Activated T-helper 17 cell treated with anti-CD3 and anti-CD28 coated beads, Interleukin-2, amount 50 U/mL, for 72 hours (primary cell): ENCODE results near the gene SLC44A1. TPM values are rescaled to one million over a fixed set of nuclear protein-coding genes. Genes with fewer than 3 reads are reported as not detected.

ENCODE experiments used
- ATAC-seq: fragments of 150-1000 bp; cut with Tn5 transposase; replicated peaks from 2 replicates; pipeline ENCODE4 v1.10.0; 2021; ENCODE audit warnings: mild to moderate bottlenecking, moderate library complexity
- H3K27ac Mint-ChIP-seq: one replicate; pipeline ENCODE4 v1.8.0; 2022; ENCODE audit warnings: mixed read lengths
- H3K27me3 Mint-ChIP-seq: one replicate; pipeline ENCODE4 v1.8.0; 2022; ENCODE audit warnings: mixed read lengths
- H3K36me3 Mint-ChIP-seq: one replicate; pipeline ENCODE4 v1.8.0; 2022; ENCODE audit warnings: low read depth, mild to moderate bottlenecking, mixed read lengths
- H3K4me1 Mint-ChIP-seq: one replicate; pipeline ENCODE4 v1.8.0; 2022; ENCODE audit warnings: mixed read lengths
- H3K4me3 Mint-ChIP-seq: one replicate; pipeline ENCODE4 v1.8.0; 2022; ENCODE audit warnings: mild to moderate bottlenecking, mixed read lengths
- H3K9me3 Mint-ChIP-seq: one replicate; pipeline ENCODE4 v1.8.0; 2022; ENCODE audit warnings: mixed read lengths
- total RNA-seq, 2 donors: library from RNA; stranded (reverse); gene quantifications; one replicate each; pipeline ENCODE4 v1.2.3, GENCODE V29; 2022

SLC44A1 gene
- total RNA-seq, 2 donors from 2014 or later: 4.4 to 5.0 TPM

GRCh38 chr9:105375323-105375722, 130.9 kb downstream of the SLC44A1 start:
- Mint-ChIP-seq H3K9me3 (no peaks in the 10 kb centered on the region), H3K4me3 (no peak overlapping the region), H3K27ac (no peak overlapping the region)

GRCh38 chr9:105376893-105377292, 132.4 kb downstream of the SLC44A1 start:
- H3K4me1 Mint-ChIP-seq: no peaks in the 10 kb centered on the region
- H3K4me3 Mint-ChIP-seq: no peak overlapping the region
- no peak overlapping the region for H3K27ac Mint-ChIP-seq
- peaks cover 19% of the 10 kb centered on the region for H3K36me3 Mint-ChIP-seq
- H3K9me3 Mint-ChIP-seq: no peaks in the 10 kb centered on the region
- ATAC-seq: no peak
- H3K27me3 Mint-ChIP-seq: no peaks in the 10 kb centered on the region

More at GRCh38 chr9:105375323-105375722, 130.9 kb downstream of the SLC44A1 start:
- Mint-ChIP-seq H3K36me3 (peaks cover 24% of the 10 kb centered on the region), H3K4me1 (no peaks in the 10 kb centered on the region), H3K27me3 (no peaks in the 10 kb centered on the region)
- ATAC-seq: no peak

- H3K9me3 Mint-ChIP-seq: no peaks in the 10 kb centered on the region
- peak overlapping the region; percentile 84 for H3K4me3 Mint-ChIP-seq
- peak; percentile 79 for ATAC-seq
- H3K27ac Mint-ChIP-seq: no peak overlapping the region
- peaks cover 10% of the 10 kb centered on the region for H3K4me1 Mint-ChIP-seq
- H3K27me3 Mint-ChIP-seq: peaks cover 3% of the 10 kb centered on the region
- H3K36me3 Mint-ChIP-seq: no peaks in the 10 kb centered on the region
Observed at GRCh38 chr9:105385381-105385985, 141.0 kb downstream of the SLC44A1 start.

GRCh38 chr9:105389796-105390195, 145.3 kb downstream of the SLC44A1 start:
- peaks cover 9% of the 10 kb centered on the region for H3K27me3 Mint-ChIP-seq
- H3K4me1 Mint-ChIP-seq: peaks cover 10% of the 10 kb centered on the region
- H3K36me3 Mint-ChIP-seq: no peaks in the 10 kb centered on the region
- H3K4me3 Mint-ChIP-seq: no peak overlapping the region
- ATAC-seq: no peak
- no peak overlapping the region for H3K27ac Mint-ChIP-seq
- H3K9me3 Mint-ChIP-seq: no peaks in the 10 kb centered on the region

- Mint-ChIP-seq H3K4me3 (no peak overlapping the region), H3K27me3 (peaks cover 14% of the 10 kb centered on the region)
- ATAC-seq: no peak
Observed at GRCh38 chr9:105390871-105391270, 146.4 kb downstream of the SLC44A1 start.

DNA sequence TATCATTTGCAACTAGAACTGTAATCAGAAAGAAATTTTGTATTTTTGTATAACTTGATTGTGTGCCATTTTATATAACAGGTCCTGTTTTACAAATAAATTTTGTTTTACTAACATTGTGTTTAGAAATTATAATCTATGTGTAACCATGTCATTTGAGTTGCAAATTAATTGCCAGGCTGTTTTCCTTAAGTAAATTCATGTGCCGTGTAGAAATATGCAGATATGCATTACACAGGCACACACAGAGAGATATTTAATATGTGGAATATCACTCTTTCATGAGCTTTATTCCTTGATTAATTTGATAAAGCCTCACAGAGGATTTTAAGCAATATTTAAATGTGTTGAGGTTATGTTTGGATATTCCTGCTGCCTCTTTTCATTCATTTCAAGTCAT, 146.8 kb downstream of the SLC44A1 start:
- no peak for ATAC-seq
- no peaks in the 10 kb centered on the region for H3K4me1 Mint-ChIP-seq
- peaks cover 17% of the 10 kb centered on the region for H3K27me3 Mint-ChIP-seq
- H3K36me3 Mint-ChIP-seq: no peaks in the 10 kb centered on the region
- no peaks in the 10 kb centered on the region for H3K9me3 Mint-ChIP-seq
- H3K27ac Mint-ChIP-seq: no peak overlapping the region
- H3K4me3 Mint-ChIP-seq: no peak overlapping the region

More at GRCh38 chr9:105390871-105391270, 146.4 kb downstream of the SLC44A1 start:
- Mint-ChIP-seq H3K9me3 (no peaks in the 10 kb centered on the region), H3K4me1 (peaks cover under 1% of the 10 kb centered on the region), H3K36me3 (no peaks in the 10 kb centered on the region), H3K27ac (no peak overlapping the region)

- ATAC-seq: no peak
- no peak overlapping the region for H3K4me3 Mint-ChIP-seq
- H3K27me3 Mint-ChIP-seq: peaks cover 19% of the 10 kb centered on the region
- H3K36me3 Mint-ChIP-seq: no peaks in the 10 kb centered on the region
- H3K9me3 Mint-ChIP-seq: no peaks in the 10 kb centered on the region
- H3K27ac Mint-ChIP-seq: no peak overlapping the region
- H3K4me1 Mint-ChIP-seq: no peaks in the 10 kb centered on the region
Observed at GRCh38 chr9:105392531-105392930, 148.1 kb downstream of the SLC44A1 start.

DNA sequence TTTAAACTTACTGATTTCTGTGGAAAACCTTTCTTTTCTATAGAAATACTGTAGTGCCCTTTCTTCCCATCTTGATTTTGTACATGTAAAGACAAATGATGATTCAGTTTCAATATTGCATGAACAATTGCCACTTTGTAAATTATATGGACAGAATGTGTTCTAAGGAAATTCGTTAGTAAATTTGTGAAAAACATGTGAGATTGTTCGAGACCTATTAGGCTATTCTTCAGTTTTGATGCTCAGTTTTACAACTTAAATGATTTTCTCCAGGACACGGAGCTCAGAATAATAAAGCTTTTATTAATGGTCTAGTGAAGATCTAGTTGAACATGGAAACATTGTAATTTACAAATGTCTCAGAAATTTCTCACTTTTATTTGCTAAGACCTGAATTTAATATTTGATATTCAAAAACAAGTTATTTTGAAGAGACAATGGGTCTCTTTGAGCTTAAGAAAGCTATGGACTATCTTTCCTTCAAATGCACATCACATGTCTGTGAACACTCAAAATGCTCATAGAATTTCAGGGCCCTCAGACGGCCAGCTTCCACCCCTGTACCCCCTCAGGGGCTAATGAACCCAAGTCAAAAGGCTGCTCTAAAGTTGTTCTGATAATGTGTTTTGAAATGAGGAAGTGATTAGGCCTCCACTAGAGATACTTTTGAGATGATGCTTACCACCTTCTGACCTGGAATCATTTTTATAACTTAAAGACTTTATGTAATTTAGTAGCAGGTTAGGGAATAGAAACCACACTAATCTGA, 149.3 kb downstream of the SLC44A1 start:
- Mint-ChIP-seq H3K36me3 (no peaks in the 10 kb centered on the region), H3K27me3 (peaks cover 26% of the 10 kb centered on the region), H3K27ac (no peak overlapping the region), H3K9me3 (no peaks in the 10 kb centered on the region), H3K4me1 (no peaks in the 10 kb centered on the region), H3K4me3 (no peak overlapping the region)
- no peak for ATAC-seq

DNA sequence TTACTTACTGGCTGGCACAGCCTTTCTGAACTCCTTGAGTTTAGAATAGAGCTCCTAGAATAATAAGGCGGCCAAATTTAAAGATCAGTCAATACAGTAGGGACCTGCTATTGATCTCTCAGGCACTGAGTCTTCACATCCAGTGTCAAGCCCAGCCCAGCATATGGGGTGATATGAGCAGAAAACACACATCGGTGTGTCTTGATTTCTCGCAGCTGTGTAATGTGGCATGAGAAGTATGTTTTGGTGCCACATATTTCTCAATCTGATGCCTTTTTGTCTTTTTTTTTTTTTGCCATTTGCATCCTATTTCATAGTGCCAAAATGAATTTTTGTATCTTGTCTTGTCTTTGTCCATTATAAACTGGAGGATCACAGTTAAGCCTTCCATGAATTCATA, 152.0 kb downstream of the SLC44A1 start:
- Mint-ChIP-seq H3K9me3 (no peaks in the 10 kb centered on the region), H3K4me3 (no peak overlapping the region), H3K27ac (no peak overlapping the region), H3K4me1 (no peaks in the 10 kb centered on the region), H3K27me3 (peaks cover 38% of the 10 kb centered on the region), H3K36me3 (no peaks in the 10 kb centered on the region)
- ATAC-seq: no peak

- Mint-ChIP-seq H3K4me1 (no peaks in the 10 kb centered on the region), H3K27ac (no peak overlapping the region), H3K27me3 (peaks cover 42% of the 10 kb centered on the region), H3K36me3 (no peaks in the 10 kb centered on the region), H3K9me3 (no peaks in the 10 kb centered on the region), H3K4me3 (no peak overlapping the region)
- ATAC-seq: no peak
Observed at GRCh38 chr9:105396901-105397300, 152.4 kb downstream of the SLC44A1 start.

DNA sequence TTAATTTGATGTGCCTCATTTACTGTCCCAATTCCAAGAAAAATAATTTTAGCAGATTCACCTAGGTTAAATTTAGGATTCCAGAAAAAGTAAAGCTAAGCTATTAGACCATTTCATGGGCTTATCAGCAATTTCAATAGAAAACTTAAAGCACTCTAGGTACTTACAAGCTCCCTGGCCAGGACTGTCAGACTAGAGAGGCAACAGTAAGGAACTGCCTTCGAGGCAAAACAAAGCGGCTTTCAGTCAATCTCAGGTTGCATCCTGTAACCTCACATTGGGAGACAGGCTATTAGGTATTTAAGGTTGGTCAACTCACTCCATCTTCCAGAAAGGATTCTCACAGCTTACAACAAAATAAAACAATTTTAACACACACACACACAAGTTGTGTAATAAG, 154.7 kb downstream of the SLC44A1 start:
- Mint-ChIP-seq H3K36me3 (no peaks in the 10 kb centered on the region), H3K4me3 (no peak overlapping the region), H3K27ac (no peak overlapping the region), H3K9me3 (no peaks in the 10 kb centered on the region), H3K27me3 (peaks cover 59% of the 10 kb centered on the region), H3K4me1 (peaks cover 9% of the 10 kb centered on the region)
- no peak for ATAC-seq

- no peak overlapping the region for H3K4me3 Mint-ChIP-seq
- peaks cover 57% of the 10 kb centered on the region for H3K27me3 Mint-ChIP-seq
- no peaks in the 10 kb centered on the region for H3K9me3 Mint-ChIP-seq
- peaks cover 24% of the 10 kb centered on the region for H3K4me1 Mint-ChIP-seq
- ATAC-seq: no peak
- H3K36me3 Mint-ChIP-seq: peaks cover 8% of the 10 kb centered on the region
- no peak overlapping the region for H3K27ac Mint-ChIP-seq
Observed at GRCh38 chr9:105401651-105402050, 157.2 kb downstream of the SLC44A1 start.

DNA sequence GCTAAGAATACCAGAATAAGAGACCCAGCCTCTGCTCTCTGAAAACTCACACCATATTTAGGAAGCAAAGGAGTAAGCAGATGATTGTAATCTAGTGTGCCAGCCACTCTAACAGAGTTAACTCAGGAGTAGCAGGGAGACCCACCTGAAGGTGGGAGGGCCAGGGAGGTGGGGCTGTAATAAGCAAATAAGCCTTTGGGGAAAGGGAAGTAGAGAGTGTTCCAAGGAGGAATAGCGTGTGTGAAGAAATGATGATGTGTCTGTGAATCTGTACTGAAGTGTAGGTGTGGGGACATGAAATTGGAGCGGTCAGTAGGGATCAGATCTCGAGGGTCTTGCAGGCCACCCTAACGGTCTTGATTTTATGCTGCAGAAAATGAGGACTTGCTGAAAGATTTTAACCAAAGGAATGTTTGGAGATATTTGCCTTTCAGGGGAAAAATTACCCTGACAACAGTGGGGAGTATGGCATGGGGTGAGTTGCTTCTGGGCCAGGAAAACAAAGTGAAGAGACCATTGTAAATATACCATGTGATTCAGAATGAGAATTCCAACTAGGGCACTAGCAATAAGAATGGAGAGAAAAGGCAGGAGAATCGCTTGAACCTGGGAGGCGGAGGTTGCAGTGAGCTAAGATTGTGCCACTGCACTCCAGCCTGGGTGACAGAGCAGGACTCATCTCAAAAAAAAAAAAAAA, 159.2 kb downstream of the SLC44A1 start:
- Mint-ChIP-seq H3K27ac (no peak overlapping the region), H3K27me3 (peaks cover 56% of the 10 kb centered on the region), H3K36me3 (peaks cover 8% of the 10 kb centered on the region), H3K4me1 (peaks cover 28% of the 10 kb centered on the region), H3K4me3 (no peak overlapping the region), H3K9me3 (peaks cover 4% of the 10 kb centered on the region)
- ATAC-seq: no peak

GRCh38 chr9:105405514-105406131, 161.2 kb downstream of the SLC44A1 start:
- H3K27me3 Mint-ChIP-seq: peaks cover 61% of the 10 kb centered on the region
- H3K9me3 Mint-ChIP-seq: peaks cover 9% of the 10 kb centered on the region
- peak; percentile 96 for ATAC-seq
- peak overlapping the region; percentile 82 for H3K27ac Mint-ChIP-seq
- H3K36me3 Mint-ChIP-seq: peaks cover 8% of the 10 kb centered on the region
- peaks cover 28% of the 10 kb centered on the region for H3K4me1 Mint-ChIP-seq
- H3K4me3 Mint-ChIP-seq: peak overlapping the region; percentile 37
